Endothelial cell of umbilical vein (primary cell): ENCODE measurements around the gene RAMP3. TPM values are rescaled to one million over a fixed set of nuclear protein-coding genes. Genes with fewer than 3 reads are reported as not detected.

Experiments used
- BruUV-seq: library from RNA; stranded (reverse); fragments of 400-500 nt; replicated peaks from 2 replicates; lab custom pipeline; 2021; lab: Mats Ljungman, UMichigan
- CTCF ChIA-PET: fragments of 300-600, 350-600 bp; sonication (Branson Sonifier 250); formaldehyde crosslinking; loops from one replicate; lab custom pipeline; 2021; ENCODE audit warnings: antibody characterized with exemption, inconsistent platforms; lab: Charles Lee
- POLR2A ChIA-PET: fragments of 300-600, 350-600 bp; sonication (Branson Sonifier 250); formaldehyde crosslinking; loops from one replicate; lab custom pipeline; 2021; ENCODE audit warnings: antibody characterized with exemption, inconsistent platforms; lab: Charles Lee
- DNase-seq: peaks from one replicate; pipeline ENCODE4 v3.0.0-alpha.2; 2011; ENCODE audit warnings: low read depth, low spot score
- FAIRE-seq: peaks from 2 replicates; lab custom pipeline; 2011; peaks lifted over from hg19 to GRCh38; lab: Jason Lieb, UNC
- H2AFZ ChIP-seq: 2 replicates; pipeline ENCODE4 v1.6.0; 2012; ENCODE audit warnings: low read depth, low read length, control low read depth, inconsistent platforms
- H3K27ac ChIP-seq: 2 replicates; pipeline ENCODE4 v1.5.1; 2011; ENCODE audit warnings: low read depth, mild to moderate bottlenecking, control low read depth, low read length, moderate library complexity; ENCODE audit not compliant: insufficient read depth
- H3K27me3 ChIP-seq, 2 experiments: 2 replicates each; pipeline versions ENCODE4 v1.6.0 to v1.6.1; 2011; ENCODE audit warnings: low read length in 2 of 2, mixed read lengths in 1 of 2; ENCODE audit not compliant: control insufficient read depth in 2 of 2, insufficient read depth in 2 of 2
- H3K36me3 ChIP-seq, 2 experiments: 2 replicates in 1 of 2; 3 replicates in 1 of 2; pipeline ENCODE4 v1.5.1; 2011; ENCODE audit warnings: low read length in 2 of 2, mild to moderate bottlenecking in 1 of 2, moderate library complexity in 1 of 2; ENCODE audit not compliant: control insufficient read depth in 2 of 2, insufficient read depth in 2 of 2; ENCODE audit errors: extremely low read depth in 1 of 2
- H3K4me1 ChIP-seq: 3 replicates; pipeline ENCODE4 v1.5.1; 2011; ENCODE audit warnings: mild to moderate bottlenecking, low read length; ENCODE audit not compliant: control insufficient read depth, insufficient read depth; ENCODE audit errors: extremely low read depth
- H3K4me2 ChIP-seq: 2 replicates; pipeline ENCODE4 v1.6.1; 2011; ENCODE audit warnings: low read length, control low read depth, mixed read lengths; ENCODE audit not compliant: insufficient read depth
- H3K4me3 ChIP-seq, 3 experiments: fragments of 200-600 bp in 1 of 3; sonication (generic), shearing (Covaris generic) in 1 of 3; replicated peaks in 1 of 3; 2 replicates each; pipeline ENCODE4 v1.5.1; 2011 to 2016; ENCODE audit warnings: control low read depth in 3 of 3, low read length in 3 of 3, mild to moderate bottlenecking in 2 of 3, inconsistent platforms in 1 of 3, low read depth in 1 of 3, moderate library complexity in 1 of 3; ENCODE audit not compliant: insufficient read depth in 1 of 3
- H3K79me2 ChIP-seq: 2 replicates; pipeline ENCODE4 v1.6.0; 2012; ENCODE audit warnings: low read length, inconsistent platforms; ENCODE audit not compliant: control insufficient read depth, insufficient read depth
- H3K9ac ChIP-seq: replicated peaks from 2 replicates; pipeline ENCODE3; 2011; ENCODE audit warnings: low read length, control low read depth; ENCODE audit not compliant: insufficient read depth; ENCODE audit errors: extremely low read depth
- H3K9me1 ChIP-seq: replicated peaks from 3 replicates; pipeline ENCODE4 v1.6.0; 2011; ENCODE audit warnings: mild to moderate bottlenecking, low read length; ENCODE audit not compliant: control insufficient read depth, insufficient read depth; ENCODE audit errors: extremely low read depth
- H3K9me3 ChIP-seq: replicated peaks from 2 replicates; pipeline ENCODE4 v1.5.1; 2012; ENCODE audit warnings: low read length, inconsistent platforms; ENCODE audit not compliant: control insufficient read depth, insufficient read depth
- H4K20me1 ChIP-seq: replicated peaks from 2 replicates; pipeline ENCODE3; 2011; ENCODE audit warnings: mild to moderate bottlenecking, low read length; ENCODE audit not compliant: control insufficient read depth, insufficient read depth; ENCODE audit errors: extremely low read depth
- CTCF ChIP-seq, 2 donors: IDR thresholded peaks; 1 replicate in 1 of 2; 2 replicates in 1 of 2; pipeline ENCODE4 v1.5.1; 2011; ENCODE audit warnings: low read length in 2 of 2, mild to moderate bottlenecking in 2 of 2, moderate library complexity in 2 of 2, control low read depth in 1 of 2, inconsistent platforms in 1 of 2, low read depth in 1 of 2; ENCODE audit not compliant: insufficient read depth in 1 of 2; ENCODE audit errors: extremely low read depth in 1 of 2
- MAX ChIP-seq: IDR thresholded peaks from 2 replicates; pipeline ENCODE4 v1.6.1; 2011; ENCODE audit not compliant: insufficient read depth, insufficient read length
- dilution Hi-C: fragments of 300-500 bp; cut with MboI; formaldehyde crosslinking; loops from one replicate; pipeline ENCODE4 v1.15.0; 2019; ENCODE audit warnings: low sequenced_read_pairs; ENCODE audit not compliant: extremely low pct_ligation_motif_present
- intact Hi-C: fragments of 100-400 bp; cut with micrococcal nuclease; formaldehyde crosslinking; loops from one replicate; pipeline ENCODE4 v1.10.0; 2022
- polyA plus RNA-seq, 4 experiments: library from polyadenylated mRNA; depleted of rRNA in 3 of 4; stranded (reverse) in 3 of 4; unstranded in 1 of 4; fragments of >200 nt; gene quantifications; 2 replicates each; pipeline versions ENCODE4 v1.2.1 to v1.2.3, GENCODE V29; 2011 to 2012; ENCODE audit warnings: missing spikeins in 1 of 4
- total RNA-seq: library from RNA; stranded (reverse); gene quantifications from 2 replicates; pipeline ENCODE4 v1.2.3, GENCODE V29; 2021

RAMP3 gene
- total and polyA plus RNA-seq, 2 donors (not counting 3 experiments of a cell fraction or from before 2014, with no cell fraction given): not detected

- FAIRE-seq: no peak
Measured at GRCh38 chr7:45156516-45157272, 897 bp upstream of the RAMP3 start.

More at GRCh38 chr7:45156516-45157272, 897 bp upstream of the RAMP3 start:
- DNase-seq: no peak
- Histone ChIP-seq H3K9me3 (no peaks in the 10 kb centered on the region), H3K36me3 (no peaks in the 10 kb centered on the region), H3K27ac (no peak overlapping the region), H3K4me3 (no peak overlapping the region), H3K4me2 (no peak overlapping the region), H3K27me3 (peaks cover 21 to 23% of the 10 kb centered on the region in 2 experiments), H2AFZ (no peak overlapping the region), H3K79me2 (no peaks in the 10 kb centered on the region), H3K9me1 (no peaks in the 10 kb centered on the region), H3K4me1 (no peaks in the 10 kb centered on the region), H3K9ac (no peak overlapping the region), H4K20me1 (no peaks in the 10 kb centered on the region)
- TF ChIP-seq MAX: no peak
- no peak for TF ChIP-seq CTCF (IDR thresholded peaks at IDR 0.05; ENCODE audit: extremely low read depth in 1 of 2, insufficient read depth in 1 of 2, low read depth in 1 of 2, low read length in 2 of 2)
- dilution Hi-C loops (no loop called here), intact Hi-C loops (no loop called here)
- ChIA-PET POLR2A (no interaction called here), CTCF (interaction anchor here (1.1 to 6.5 kb wide), 3 partner anchors 94 to 698 kb away, joined by 3 to 87 read pairs (median 23); no protein-coding TSS in a partner anchor)
- BruUV-seq: no TSS peak
